Activated naive CD4-positive, alpha-beta T cell treated with anti-CD3 and anti-CD28 coated beads, Interleukin-2, amount 10 ng/mL, durations not matched to agents 7 days and 5 days (primary cell): Measurements from ENCODE around the gene SPA17.

Experiments used
- CTCF ChIA-PET: fragments of 350-600 bp; sonication (Branson Sonifier 250); formaldehyde crosslinking; loops from one replicate; lab custom pipeline; 2021; ENCODE audit warnings: antibody characterized with exemption; lab: Charles Lee
- DNase-seq: peaks from one replicate; pipeline ENCODE4 v3.0.0-alpha.2; 2020
- H3K27ac Mint-ChIP-seq: one replicate; pipeline ENCODE4 v1.8.0; 2021; ENCODE audit warnings: mild to moderate bottlenecking, moderate library complexity, mixed read lengths
- H3K27me3 Mint-ChIP-seq: one replicate; pipeline ENCODE4 v1.8.0; 2021; ENCODE audit warnings: mild to moderate bottlenecking, mixed read lengths
- H3K36me3 Mint-ChIP-seq: one replicate; pipeline ENCODE4 v1.8.0; 2021; ENCODE audit warnings: mixed read lengths
- H3K4me1 Mint-ChIP-seq: one replicate; pipeline ENCODE4 v1.8.0; 2021; ENCODE audit warnings: mixed read lengths
- H3K4me3 Mint-ChIP-seq: one replicate; pipeline ENCODE4 v1.8.0; 2021; ENCODE audit warnings: mild to moderate bottlenecking, moderate library complexity, mixed read lengths
- H3K9me3 Mint-ChIP-seq: one replicate; pipeline ENCODE4 v1.8.0; 2021; ENCODE audit warnings: mixed read lengths

SPA17 gene

DNA sequence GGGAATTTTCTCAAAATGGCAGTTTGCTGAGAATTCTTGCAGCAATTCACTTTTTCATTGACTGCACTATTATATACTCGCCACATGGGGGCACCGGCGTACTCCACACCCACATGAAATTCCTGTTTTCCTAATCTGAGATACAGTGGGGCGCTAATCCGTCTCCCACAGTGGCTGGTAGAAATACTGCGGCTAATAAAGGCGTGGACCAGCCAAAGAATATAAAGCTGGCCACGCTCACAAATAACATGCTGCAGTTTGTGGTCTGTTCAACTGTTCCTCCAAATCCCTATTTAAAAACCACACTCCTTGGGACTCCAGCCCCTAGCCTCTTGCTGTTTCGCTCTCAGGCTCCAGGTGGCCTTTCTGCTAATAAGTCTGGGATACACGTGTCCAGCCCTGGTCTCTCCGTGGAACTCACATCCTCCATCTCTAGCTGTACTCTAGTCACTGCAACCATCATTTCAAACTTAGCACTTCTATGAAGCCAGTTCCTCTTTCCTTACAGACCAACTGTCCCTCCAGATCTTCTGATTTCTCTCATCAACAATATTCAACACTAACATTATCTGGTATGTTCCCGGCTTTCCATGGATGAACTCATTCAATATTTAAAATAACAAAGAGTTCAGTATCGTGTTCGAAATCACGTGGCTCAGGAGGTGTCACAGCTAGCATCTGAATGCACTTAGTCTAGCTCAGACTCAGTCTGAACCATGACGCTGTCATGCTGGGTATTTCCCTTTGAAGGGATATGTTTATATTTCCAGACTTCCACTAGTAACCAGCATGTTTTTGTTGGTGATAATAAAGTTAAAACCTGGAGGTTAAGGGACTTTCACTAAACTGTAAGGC is 29.1 kb upstream of the SPA17 start:
- Mint-ChIP-seq H3K4me1 (no peaks in the 10 kb centered on the region), H3K27ac (no peak overlapping the region), H3K27me3 (no peaks in the 10 kb centered on the region), H3K4me3 (no peak overlapping the region), H3K36me3 (no peaks in the 10 kb centered on the region), H3K9me3 (no peaks in the 10 kb centered on the region)
- CTCF ChIA-PET: interaction anchor here (0.6 to 4.6 kb wide), 19 partner anchors 10 to 497 kb away, joined by 3 to 33 read pairs (median 4); partner anchors contain the start of genes ESAM and TBRG1
- peak; percentile 33 for DNase-seq

- no peak for DNase-seq
- Mint-ChIP-seq H3K9me3 (no peaks in the 10 kb centered on the region), H3K27me3 (no peaks in the 10 kb centered on the region), H3K4me1 (no peaks in the 10 kb centered on the region), H3K27ac (no peak overlapping the region), H3K4me3 (no peak overlapping the region), H3K36me3 (no peaks in the 10 kb centered on the region)
- CTCF ChIA-PET: interaction anchor here (0.9 to 4.6 kb wide), 2 partner anchors 17 to 191 kb away, joined by 3 to 33 read pairs; no protein-coding TSS in a partner anchor
Observed at GRCh38 chr11:124646148-124646547, 27.6 kb upstream of the SPA17 start.

- CTCF ChIA-PET: interaction anchor here (0.9 to 1.3 kb wide), 2 partner anchors 10 to 20 kb away, joined by 3 read pairs; no protein-coding TSS in a partner anchor
- no peak for DNase-seq
- Mint-ChIP-seq H3K27ac (no peak overlapping the region), H3K27me3 (no peaks in the 10 kb centered on the region), H3K4me1 (no peaks in the 10 kb centered on the region), H3K4me3 (no peak overlapping the region), H3K36me3 (no peaks in the 10 kb centered on the region), H3K9me3 (no peaks in the 10 kb centered on the region)
Observed at GRCh38 chr11:124648610-124649009, 25.1 kb upstream of the SPA17 start.

DNA sequence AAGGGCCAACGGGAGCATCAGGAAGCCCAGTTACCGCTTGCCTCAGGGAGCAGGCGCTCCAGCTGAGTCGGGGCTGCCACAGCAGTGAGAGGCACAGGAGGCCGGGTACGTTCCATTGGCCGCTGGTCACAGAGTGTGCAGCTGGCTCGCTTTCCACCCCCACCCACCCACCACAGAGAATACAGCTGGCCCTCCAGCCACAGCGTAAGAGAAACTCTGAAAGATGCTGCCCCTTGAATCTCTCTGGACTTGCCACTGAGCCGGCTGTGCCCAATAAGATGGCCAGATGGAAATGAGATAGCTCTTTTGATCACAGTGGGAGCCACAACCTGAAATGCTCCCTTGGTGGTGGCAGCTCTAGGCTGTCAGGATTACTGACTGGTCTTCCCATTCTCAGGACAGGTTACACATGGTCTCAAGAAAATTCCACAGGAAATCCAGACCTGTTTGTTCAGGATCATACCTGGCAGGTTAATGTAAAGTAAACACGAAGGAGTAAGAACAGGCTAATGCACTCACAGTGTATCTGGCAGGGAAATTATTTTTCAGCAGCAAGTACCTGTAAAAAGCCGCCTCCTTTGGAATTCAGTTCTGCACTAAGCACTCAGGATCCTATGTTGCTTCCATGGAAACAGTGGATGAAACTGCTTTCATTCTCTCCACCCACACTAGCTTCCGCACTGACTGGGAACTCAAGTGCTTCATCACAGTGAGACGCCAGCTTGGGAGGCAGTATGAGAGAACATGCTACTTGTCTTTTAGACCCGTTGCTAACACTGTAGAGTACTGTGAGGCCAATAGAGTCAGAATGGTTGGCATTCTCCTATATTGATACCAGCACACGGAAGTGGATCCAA is 16.7 kb upstream of the SPA17 start:
- Mint-ChIP-seq H3K27me3 (no peaks in the 10 kb centered on the region), H3K27ac (no peak overlapping the region), H3K36me3 (no peaks in the 10 kb centered on the region), H3K4me1 (no peaks in the 10 kb centered on the region), H3K4me3 (no peak overlapping the region), H3K9me3 (no peaks in the 10 kb centered on the region)
- DNase-seq: no peak
- CTCF ChIA-PET: interaction anchor here (1.0 to 1.1 kb wide), 2 partner anchors 12 to 106 kb away, joined by 3 to 5 read pairs; no protein-coding TSS in a partner anchor

GRCh38 chr11:124657904-124658303 is 15.8 kb upstream of the SPA17 start:
- CTCF ChIA-PET: interaction anchor here (1.1 kb wide), 1 partner anchor 11 kb away, joined by 5 read pairs; no protein-coding TSS in a partner anchor
- Mint-ChIP-seq H3K27me3 (no peaks in the 10 kb centered on the region), H3K4me3 (no peak overlapping the region), H3K9me3 (no peaks in the 10 kb centered on the region), H3K4me1 (no peaks in the 10 kb centered on the region), H3K27ac (no peak overlapping the region), H3K36me3 (no peaks in the 10 kb centered on the region)
- DNase-seq: no peak

DNA sequence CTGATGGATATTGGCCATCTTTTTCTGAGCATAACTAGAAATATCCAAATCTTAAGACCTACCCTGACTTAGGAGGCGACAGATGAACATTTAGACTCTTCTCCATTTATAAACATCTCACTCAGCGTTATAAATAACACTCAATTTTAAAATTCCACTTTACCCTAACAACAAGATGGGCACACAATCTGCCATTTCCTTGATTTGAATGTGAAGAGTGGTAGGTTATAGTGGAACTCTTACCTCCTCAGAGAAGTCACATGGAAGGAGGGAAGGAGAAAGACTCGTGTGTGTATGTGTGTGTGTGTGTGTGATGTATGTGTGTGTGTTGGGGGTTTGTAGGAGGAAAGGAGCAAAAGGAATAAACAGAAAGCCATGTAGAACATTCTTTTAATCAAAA is 15.2 kb upstream of the SPA17 start:
- Mint-ChIP-seq H3K36me3 (no peaks in the 10 kb centered on the region), H3K4me1 (no peaks in the 10 kb centered on the region), H3K27ac (no peak overlapping the region), H3K9me3 (no peaks in the 10 kb centered on the region), H3K27me3 (no peaks in the 10 kb centered on the region), H3K4me3 (no peak overlapping the region)
- DNase-seq: no peak
- CTCF ChIA-PET: no interaction called here

DNA sequence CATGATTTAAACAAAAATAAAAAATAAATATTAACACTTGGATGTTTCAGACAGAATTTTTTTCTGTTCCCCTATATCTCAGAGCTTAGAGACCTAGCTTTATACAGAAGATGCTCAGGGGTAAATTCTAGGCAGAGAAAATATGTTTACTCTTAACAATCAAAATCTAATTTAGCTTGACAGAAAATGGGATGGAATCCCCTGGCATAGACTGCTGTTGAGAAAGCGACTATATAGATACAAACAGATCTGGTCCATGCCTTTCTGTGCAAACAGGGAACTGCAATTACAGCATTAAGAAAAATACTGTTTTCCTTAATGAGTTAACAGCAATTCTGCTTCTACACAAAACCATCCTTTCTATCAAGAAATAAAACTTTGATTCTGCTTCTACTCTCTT is 14.7 kb upstream of the SPA17 start:
- no peaks in the 10 kb centered on the region for H3K36me3 Mint-ChIP-seq
- CTCF ChIA-PET: no interaction called here
- DNase-seq: no peak

DNA sequence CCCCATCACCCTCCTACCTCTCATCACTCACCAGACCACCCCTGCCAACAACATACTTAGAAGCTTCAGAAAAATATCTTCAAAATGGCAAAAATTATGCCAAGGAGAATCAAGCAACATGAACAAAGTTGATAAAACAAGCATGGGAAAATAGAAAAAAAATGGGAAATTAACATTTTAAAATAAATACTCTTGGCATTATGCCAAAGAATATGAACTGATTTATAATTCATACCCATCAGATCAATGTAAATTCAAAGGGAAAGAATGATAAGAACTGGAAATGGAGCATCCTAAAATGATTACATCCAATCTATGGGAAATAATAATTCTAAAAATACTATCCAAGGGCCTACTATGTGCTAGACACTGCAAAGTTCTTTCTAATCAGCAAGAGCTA is 12.2 kb upstream of the SPA17 start:
- H3K27ac Mint-ChIP-seq: no peak overlapping the region
- CTCF ChIA-PET: no interaction called here
- no peaks in the 10 kb centered on the region for H3K4me1 Mint-ChIP-seq
- H3K4me3 Mint-ChIP-seq: no peak overlapping the region
- H3K9me3 Mint-ChIP-seq: no peaks in the 10 kb centered on the region
- no peak for DNase-seq
- H3K27me3 Mint-ChIP-seq: no peaks in the 10 kb centered on the region
- H3K36me3 Mint-ChIP-seq: no peaks in the 10 kb centered on the region

More for the DNA sequence above, 14.7 kb upstream of the SPA17 start:
- H3K27ac Mint-ChIP-seq: no peak overlapping the region
- H3K9me3 Mint-ChIP-seq: no peaks in the 10 kb centered on the region
- no peaks in the 10 kb centered on the region for H3K27me3 Mint-ChIP-seq
- no peaks in the 10 kb centered on the region for H3K4me1 Mint-ChIP-seq
- no peak overlapping the region for H3K4me3 Mint-ChIP-seq

GRCh38 chr11:124662106-124662505 is 11.6 kb upstream of the SPA17 start:
- CTCF ChIA-PET: no interaction called here
- Mint-ChIP-seq H3K4me1 (no peaks in the 10 kb centered on the region), H3K27me3 (no peaks in the 10 kb centered on the region), H3K4me3 (no peak overlapping the region), H3K36me3 (no peaks in the 10 kb centered on the region), H3K27ac (no peak overlapping the region), H3K9me3 (no peaks in the 10 kb centered on the region)
- DNase-seq: no peak

DNA sequence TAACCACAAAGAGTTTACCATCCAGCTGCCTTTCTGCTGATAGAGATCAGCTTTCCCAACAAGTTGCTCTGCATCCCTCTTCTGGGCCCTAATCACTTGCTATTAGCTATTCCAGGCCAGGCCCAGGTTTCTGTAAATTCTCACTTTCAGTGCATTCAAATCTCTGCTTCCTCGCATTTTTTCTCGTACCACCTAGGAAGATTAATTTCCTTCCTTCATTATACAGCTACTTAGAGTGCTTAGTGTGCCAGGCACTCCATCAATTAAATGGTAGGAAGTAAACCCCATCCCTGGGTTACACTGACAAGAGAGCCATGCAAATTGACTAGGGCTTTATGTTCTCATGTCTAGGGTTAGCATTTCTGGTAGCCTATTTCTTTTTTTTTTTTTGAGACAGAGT is 9.8 kb upstream of the SPA17 start:
- Mint-ChIP-seq H3K36me3 (no peaks in the 10 kb centered on the region), H3K4me1 (no peaks in the 10 kb centered on the region), H3K27me3 (no peaks in the 10 kb centered on the region), H3K4me3 (no peak overlapping the region), H3K9me3 (no peaks in the 10 kb centered on the region), H3K27ac (no peak overlapping the region)
- no peak for DNase-seq
- CTCF ChIA-PET: interaction anchor here (0.5 to 2.1 kb wide), 6 partner anchors 16 to 254 kb away, joined by 3 to 9 read pairs (median 4); no protein-coding TSS in a partner anchor

GRCh38 chr11:124667601-124668000 is 6.1 kb upstream of the SPA17 start:
- no peak for DNase-seq
- Mint-ChIP-seq H3K9me3 (no peaks in the 10 kb centered on the region), H3K36me3 (peaks cover 6% of the 10 kb centered on the region), H3K27me3 (no peaks in the 10 kb centered on the region), H3K27ac (no peak overlapping the region), H3K4me1 (peaks cover 11% of the 10 kb centered on the region), H3K4me3 (no peak overlapping the region)
- CTCF ChIA-PET: interaction anchor here (1.0 to 1.9 kb wide), 2 partner anchors 95 to 171 kb away, joined by 4 to 6 read pairs; partner anchors contain the start of gene ESAM

- no peaks in the 10 kb centered on the region for H3K9me3 Mint-ChIP-seq
- H3K27ac Mint-ChIP-seq: no peak overlapping the region
- no peak overlapping the region for H3K4me3 Mint-ChIP-seq
- peaks cover 23% of the 10 kb centered on the region for H3K4me1 Mint-ChIP-seq
- H3K27me3 Mint-ChIP-seq: peaks cover 5% of the 10 kb centered on the region
- H3K36me3 Mint-ChIP-seq: peaks cover 6% of the 10 kb centered on the region
- CTCF ChIA-PET: interaction anchor here (0.6 to 6.5 kb wide), 24 partner anchors 10 to 167 kb away, joined by 3 to 95 read pairs (median 5); partner anchors contain the start of genes ESAM and MSANTD2
- peak; percentile 59 for DNase-seq
Observed at GRCh38 chr11:124669193-124669592, 4.5 kb upstream of the SPA17 start.

- peak overlapping the region; percentile 4 for H3K4me3 Mint-ChIP-seq
Observed at GRCh38 chr11:124670732-124671131, 3.0 kb upstream of the SPA17 start.

More at GRCh38 chr11:124670732-124671131, 3.0 kb upstream of the SPA17 start:
- H3K36me3 Mint-ChIP-seq: peaks cover 6% of the 10 kb centered on the region
- DNase-seq: peak; percentile 74
- CTCF ChIA-PET: interaction anchor here (0.7 to 6.5 kb wide), 14 partner anchors 17 to 206 kb away, joined by 3 to 95 read pairs (median 8); partner anchors contain the start of genes ESAM, MSANTD2 and NRGN
- no peaks in the 10 kb centered on the region for H3K9me3 Mint-ChIP-seq
- peaks cover 5% of the 10 kb centered on the region for H3K27me3 Mint-ChIP-seq
- no peak overlapping the region for H3K27ac Mint-ChIP-seq
- peaks cover 33% of the 10 kb centered on the region for H3K4me1 Mint-ChIP-seq
